HCT116 (cell line): Measurements from ENCODE around the gene NDUFAF7. TPM values are rescaled to one million over a fixed set of nuclear protein-coding genes. Genes with fewer than 3 reads are reported as not detected.

Source experiments
- ATAC-seq: fragments of 200-7000 bp; cut with Tn5 transposase; 2 replicates; pipeline ENCODE4 v1.9.1; 2020; ENCODE audit warnings: mild to moderate bottlenecking, moderate library complexity
- BruUV-seq: library from RNA; stranded (reverse); fragments of 400-500 nt; replicated peaks from 2 replicates; lab custom pipeline; 2021; lab: Mats Ljungman, UMichigan
- CTCF ChIA-PET: fragments of 300-600 bp; sonication (Branson Sonifier 250); formaldehyde crosslinking; loops from one replicate; lab custom pipeline; 2021; ENCODE audit warnings: antibody characterized with exemption; lab: Charles Lee
- POLR2A ChIA-PET: fragments of 300-600, 350-600 bp; sonication (Branson Sonifier 250); formaldehyde crosslinking; loops from one replicate; lab custom pipeline; 2021; ENCODE audit warnings: antibody characterized with exemption; lab: Charles Lee
- RAD21 ChIA-PET, 2 experiments: fragments of 300-600 bp; sonication (Branson Sonifier 250); formaldehyde crosslinking; loops; one replicate each; lab custom pipeline; 2023; ENCODE audit warnings: low total read pairs in 2 of 2; ENCODE audit not compliant: uncharacterized antibody in 2 of 2, unreplicated experiment in 2 of 2, low non-redundant PET in 1 of 2; lab: Charles Lee
- DNase-seq: peaks from one replicate; pipeline ENCODE4 v3.0.0-alpha.2; 2010; ENCODE audit warnings: low read depth, low spot score
- H2AFZ ChIP-seq: fragments of 200-600 bp; shearing (Covaris generic), sonication (generic); 2 replicates; pipeline ENCODE4 v1.6.1; 2017; ENCODE audit warnings: low read depth, mixed run types, mixed read lengths, antibody characterized with exemption, low read length; ENCODE audit not compliant: poor library complexity, severe bottlenecking
- H3K27ac ChIP-seq: 2 replicates; pipeline ENCODE4 v1.5.1; 2012; ENCODE audit warnings: low read depth, low read length
- H3K27me3 ChIP-seq: fragments of 200-600 bp; sonication (generic); 2 replicates; pipeline ENCODE4 v1.6.1; 2016; ENCODE audit warnings: mixed run types, low read length, mixed read lengths; ENCODE audit not compliant: insufficient read depth
- H3K36me3 ChIP-seq, 2 experiments: fragments of 200-500 bp in 1 of 2; fragments of 200-600 bp in 1 of 2; sonication (Bioruptor generic) in 1 of 2; sonication (generic) in 1 of 2; 2 replicates each; pipeline versions ENCODE4 v1.5.1 to v1.6.1; 2014 to 2016; ENCODE audit warnings: low read length in 2 of 2, inconsistent platforms in 1 of 2, mixed read lengths in 1 of 2, mixed run types in 1 of 2; ENCODE audit not compliant: insufficient read depth in 2 of 2, control insufficient read depth in 1 of 2
- H3K4me1 ChIP-seq, 2 experiments: fragments of 200-600 bp in 1 of 2; sonication (generic) in 1 of 2; 2 replicates each; pipeline versions ENCODE4 v1.5.1 to v1.6.1; 2012 to 2017; ENCODE audit warnings: low read length in 2 of 2, inconsistent platforms in 1 of 2, mild to moderate bottlenecking in 1 of 2, mixed read lengths in 1 of 2, mixed run types in 1 of 2, moderate library complexity in 1 of 2; ENCODE audit not compliant: insufficient read depth in 2 of 2, control insufficient read depth in 1 of 2
- H3K4me2 ChIP-seq: fragments of 200-600 bp; sonication (generic); 2 replicates; pipeline ENCODE4 v1.6.1; 2017; ENCODE audit warnings: mixed run types, low read length, mixed read lengths
- H3K4me3 ChIP-seq, 2 experiments: fragments of 200-600 bp in 1 of 2; sonication (generic) in 1 of 2; replicated peaks in 1 of 2; 2 replicates each; pipeline ENCODE4 v1.5.1; 2011 to 2016; ENCODE audit warnings: low read length in 2 of 2, control low read depth in 1 of 2, low read depth in 1 of 2, mild to moderate bottlenecking in 1 of 2, mixed read lengths in 1 of 2, mixed run types in 1 of 2
- H3K79me2 ChIP-seq: fragments of 200-600 bp; sonication (generic); 2 replicates; pipeline ENCODE4 v1.6.1; 2017; ENCODE audit warnings: mild to moderate bottlenecking, mixed run types, low read length, moderate library complexity, mixed read lengths; ENCODE audit not compliant: insufficient read depth
- H3K9ac ChIP-seq: fragments of 200-600 bp; sonication (generic); 2 replicates; pipeline ENCODE4 v1.6.1; 2016; ENCODE audit warnings: low read length, mixed read lengths
- H3K9me2 ChIP-seq: fragments of 200-600 bp; sonication (generic), shearing (Covaris generic); 2 replicates; pipeline ENCODE4 v1.6.1; 2017; ENCODE audit warnings: mixed run types, mild to moderate bottlenecking, moderate library complexity; ENCODE audit not compliant: insufficient read depth
- H3K9me3 ChIP-seq, 2 experiments: fragments of 200-500 bp in 1 of 2; fragments of 200-600 bp in 1 of 2; sonication (Bioruptor generic) in 1 of 2; sonication (generic) in 1 of 2; 2 replicates each; pipeline ENCODE4 v1.6.1; 2014 to 2017; ENCODE audit warnings: low read length in 2 of 2, mixed read lengths in 2 of 2, inconsistent platforms in 1 of 2, low read depth in 1 of 2, mild to moderate bottlenecking in 1 of 2, mixed run types in 1 of 2, moderate library complexity in 1 of 2; ENCODE audit not compliant: control insufficient read depth in 1 of 2, insufficient read depth in 1 of 2
- H4K20me1 ChIP-seq: fragments of 200-600 bp; sonication (generic), shearing (Covaris generic); 2 replicates; pipeline ENCODE4 v1.6.1; 2017; ENCODE audit warnings: mixed run types, mild to moderate bottlenecking, moderate library complexity; ENCODE audit not compliant: insufficient read depth
- ATF3 ChIP-seq: IDR thresholded peaks from 2 replicates; pipeline ENCODE4 v1.6.1; 2012
- CTCF ChIP-seq, 3 experiments: fragments of 200-600 bp in 1 of 3; sonication (generic) in 1 of 3; IDR thresholded peaks in 2 of 3; conservative IDR thresholded peaks in 1 of 3; 2 replicates each; pipeline ENCODE4 v1.5.1; 2012 to 2017; ENCODE audit warnings: low read depth in 2 of 3, low read length in 2 of 3, antibody characterized with exemption in 1 of 3, borderline replicate concordance in 1 of 3, control low read depth in 1 of 3, mild to moderate bottlenecking in 1 of 3, mixed read lengths in 1 of 3, mixed run types in 1 of 3, moderate library complexity in 1 of 3; ENCODE audit not compliant: insufficient read depth in 1 of 3
- ELF1 ChIP-seq: IDR thresholded peaks from 2 replicates; pipeline ENCODE4 v1.6.1; 2012; ENCODE audit warnings: low read depth, borderline replicate concordance
- JUND ChIP-seq: IDR thresholded peaks from 2 replicates; pipeline ENCODE4 v1.6.1; 2012
- POLR2A ChIP-seq: IDR thresholded peaks from 2 replicates; pipeline ENCODE4 v1.7.0; 2011; ENCODE audit warnings: borderline replicate concordance; ENCODE audit not compliant: insufficient read depth, insufficient read length; ENCODE audit errors: extremely low read depth
- POLR2AphosphoS5 ChIP-seq: IDR thresholded peaks from 2 replicates; pipeline ENCODE4 v1.6.1; 2011; ENCODE audit warnings: mild to moderate bottlenecking, low read depth, low read length, moderate library complexity
- RAD21 ChIP-seq: IDR thresholded peaks from 2 replicates; pipeline ENCODE4 v1.6.1; 2012; ENCODE audit warnings: low read depth, mild to moderate bottlenecking
- REST ChIP-seq: IDR thresholded peaks from 2 replicates; pipeline ENCODE4 v1.6.1; 2012; ENCODE audit warnings: low read depth
- YY1 ChIP-seq: IDR thresholded peaks from 2 replicates; pipeline ENCODE4 v1.6.1; 2011; ENCODE audit warnings: low read length, low read depth, moderate library complexity, mild to moderate bottlenecking; ENCODE audit not compliant: insufficient replicate concordance; ENCODE audit errors: extremely low read depth
- ZFX ChIP-seq: fragments of 450-650 bp; IDR thresholded peaks from 2 replicates; pipeline ENCODE4 v1.6.1; 2017
- ZNF274 ChIP-seq: fragments of 200-500 bp; sonication (Bioruptor generic); IDR thresholded peaks from 2 replicates; pipeline ENCODE4 v1.6.1; 2014; ENCODE audit warnings: mild to moderate bottlenecking, low read depth, low read length, inconsistent platforms
- intact Hi-C: fragments of 100-400 bp; cut with micrococcal nuclease; formaldehyde crosslinking; loops from 2 replicates; pipeline ENCODE4 v1.10.0; 2022
- total RNA-seq: library from RNA; stranded (reverse); gene quantifications from one replicate; pipeline ENCODE4 v1.2.1, GENCODE V29; 2021; ENCODE audit not compliant: unreplicated experiment

The NDUFAF7 gene
- total RNA-seq, 1 experiment from 2014 or later: 21.6 TPM

GRCh38 chr2:37268111-37268510 lies 36.7 kb downstream of the NDUFAF7 start:
- Histone ChIP-seq H3K79me2 (no peaks in the 10 kb centered on the region), H3K9me3 (no peaks in the 10 kb centered on the region), H3K4me1 (no peaks in the 10 kb centered on the region), H4K20me1 (no peaks in the 10 kb centered on the region), H3K27me3 (no peaks in the 10 kb centered on the region), H3K9ac (no peak overlapping the region), H3K4me2 (no peak overlapping the region), H3K9me2 (no peaks in the 10 kb centered on the region), H2AFZ (no peak overlapping the region), H3K4me3 (no peak overlapping the region), H3K36me3 (no peaks in the 10 kb centered on the region; a peak in 1 of 4 replicates), H3K27ac (no peak overlapping the region)
- no TSS peak for BruUV-seq
- ChIA-PET POLR2A (no interaction called here), CTCF (no interaction called here), RAD21 (no interaction called here)
- TF ChIP-seq ELF1 (no peak), REST (peak; percentile 21)
- ATAC-seq (no peak), DNase-seq (no peak)
- intact Hi-C loops: no loop called here

- Histone ChIP-seq H4K20me1 (no peaks in the 10 kb centered on the region), H2AFZ (no peak overlapping the region), H3K27me3 (no peaks in the 10 kb centered on the region), H3K9me2 (no peaks in the 10 kb centered on the region), H3K9me3 (no peaks in the 10 kb centered on the region), H3K27ac (no peak overlapping the region), H3K4me3 (no peak overlapping the region), H3K9ac (no peak overlapping the region), H3K79me2 (no peaks in the 10 kb centered on the region), H3K4me2 (no peak overlapping the region), H3K36me3 (no peaks in the 10 kb centered on the region; a peak in 1 of 4 replicates), H3K4me1 (no peaks in the 10 kb centered on the region)
- no TSS peak for BruUV-seq
- intact Hi-C loops: no loop called here
- ChIA-PET RAD21 (no interaction called here), CTCF (no interaction called here), POLR2A (no interaction called here)
- no peak for DNase-seq
- TF ChIP-seq ZNF274 (no peak), CTCF (IDR thresholded peaks at IDR 0.05 in 2 of 3, conservative IDR thresholded peaks at IDR 0.05 in 1 of 3; ENCODE audit: borderline replicate concordance in 1 of 3, insufficient read depth in 1 of 3, low read depth in 2 of 3, low read length in 2 of 3) (no peak), ATF3 (no peak), POLR2AphosphoS5 (no peak), POLR2A (no peak), RAD21 (no peak), ZFX (no peak), YY1 (no peak), JUND (no peak)
- ATAC-seq: no peak
Measured at GRCh38 chr2:37271376-37272067, 40.1 kb downstream of the NDUFAF7 start.
